EH (cell line): ENCODE data around the gene OR6X1.
"Not testable (repeated sequence)": the region's sequence is repeated elsewhere in the genome, so short reads cannot be mapped to it uniquely, and the experiment has no call there.

ENCODE experiments used
- DNase-seq: peaks from one replicate; pipeline ENCODE4 v3.0.0-alpha.2; 2015; ENCODE audit warnings: low read depth

OR6X1 gene

DNA sequence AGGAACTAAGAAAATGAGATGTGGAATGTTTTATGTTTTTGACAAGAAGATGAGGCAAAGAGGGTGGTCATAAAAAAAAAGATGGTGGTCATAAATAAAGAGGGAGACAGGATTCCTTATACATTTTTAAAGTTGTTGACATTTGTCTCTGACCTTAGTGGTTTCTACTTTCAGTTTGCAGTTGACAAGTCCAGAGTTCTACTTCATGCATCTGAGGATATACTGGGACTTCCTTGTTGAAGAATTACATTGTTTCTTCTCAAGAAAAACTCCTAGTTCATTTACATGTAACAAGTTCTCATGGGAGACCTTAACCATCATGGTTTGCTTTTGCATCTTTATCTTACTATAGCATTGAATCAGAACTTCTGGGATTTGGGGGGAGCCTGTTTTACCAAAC lies 1.2 kb downstream of the OR6X1 start:
- DNase-seq, result no peak

DNA sequence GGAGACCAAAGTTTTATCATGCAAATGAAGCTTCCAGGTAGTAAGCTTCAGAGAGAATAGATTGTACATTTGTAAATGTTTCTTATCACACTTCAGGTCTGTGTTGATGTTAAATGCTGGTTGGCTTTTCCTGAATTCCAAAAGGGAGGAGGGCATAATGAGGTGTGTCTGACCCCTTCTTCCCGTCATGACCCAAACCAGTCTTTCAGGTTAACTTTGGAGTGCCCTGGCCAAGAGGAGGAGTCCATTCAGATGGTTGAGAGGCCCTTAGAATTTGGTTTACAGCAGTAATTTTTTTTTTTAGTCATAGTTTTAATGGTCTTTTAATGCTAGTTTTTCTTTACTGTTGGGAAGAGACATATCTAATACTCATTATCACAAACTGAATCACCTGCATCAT lies 2.5 kb downstream of the OR6X1 start:
- DNase-seq, result no peak

DNA sequence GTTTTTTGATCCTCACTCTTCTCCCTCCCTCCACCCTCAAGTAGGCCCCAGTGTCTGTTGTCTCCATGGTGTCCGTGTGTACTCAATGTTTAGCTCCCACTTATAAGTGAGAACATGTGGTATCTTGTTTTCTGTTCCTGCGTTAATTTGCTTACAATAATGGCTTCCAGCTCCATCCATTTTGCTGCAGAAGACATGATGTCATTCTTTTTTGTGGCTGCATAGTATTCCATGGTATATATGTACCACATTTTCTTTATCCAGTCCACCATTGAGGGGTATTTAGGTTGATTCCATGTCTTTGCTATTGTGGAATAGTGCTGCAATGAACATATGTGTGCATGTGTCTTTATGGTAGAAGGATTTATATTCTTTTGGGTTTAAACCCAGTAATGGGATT lies 6.0 kb downstream of the OR6X1 start:
- not testable (repeated sequence) for DNase-seq

DNA sequence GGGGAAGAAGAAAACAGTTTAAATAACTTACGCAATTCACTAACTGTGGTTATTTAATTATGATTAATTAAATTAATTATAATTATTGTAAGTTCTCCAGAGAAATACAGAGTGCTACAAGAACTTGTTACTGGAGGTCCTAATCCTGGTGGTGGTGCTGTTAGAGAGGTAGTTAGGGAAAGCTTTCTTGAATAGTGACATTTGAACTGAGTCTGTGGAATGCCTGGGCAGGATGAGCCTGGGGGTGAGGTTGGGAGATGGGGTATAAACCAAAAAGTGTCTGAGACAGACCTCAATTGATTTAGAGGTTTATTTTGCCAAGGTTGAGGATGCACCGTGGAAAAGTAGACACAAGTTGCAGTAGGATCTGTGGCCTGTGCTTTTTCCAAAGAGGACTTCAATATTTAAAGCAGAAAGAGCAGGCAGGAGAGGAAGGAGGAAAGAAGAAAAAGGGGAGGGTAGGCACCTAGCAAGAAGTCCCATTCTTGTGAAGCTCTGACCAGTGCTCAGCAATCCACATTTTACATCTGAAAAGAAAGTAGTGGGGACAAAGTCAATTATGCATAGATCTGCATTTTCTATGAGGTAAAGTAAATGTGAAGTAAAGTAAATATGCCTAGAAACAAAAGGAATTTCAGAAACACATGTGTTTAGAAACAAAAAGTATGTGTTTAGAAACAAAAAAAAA lies 8.4 kb downstream of the OR6X1 start:
- no peak for DNase-seq

DNA sequence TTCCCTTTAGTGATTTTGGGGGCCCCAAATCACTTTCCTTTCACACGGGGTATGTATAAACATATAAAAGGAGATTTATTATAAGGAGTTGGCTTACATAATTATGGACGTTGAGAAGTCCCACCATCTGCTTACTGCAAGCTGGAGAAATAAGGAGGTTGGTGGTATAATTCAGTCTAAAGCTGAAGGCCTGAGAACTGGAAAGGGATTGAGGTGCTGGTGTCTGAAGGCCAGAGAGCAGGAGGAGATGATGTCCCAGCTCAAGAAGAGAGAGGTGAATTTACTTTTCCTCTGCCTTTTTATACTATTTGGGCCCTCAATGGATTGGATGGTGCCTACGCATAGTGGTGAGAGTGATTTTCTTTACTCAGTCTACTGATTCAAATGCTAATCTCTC lies 11.6 kb downstream of the OR6X1 start:
- DNase-seq, result no peak

DNA sequence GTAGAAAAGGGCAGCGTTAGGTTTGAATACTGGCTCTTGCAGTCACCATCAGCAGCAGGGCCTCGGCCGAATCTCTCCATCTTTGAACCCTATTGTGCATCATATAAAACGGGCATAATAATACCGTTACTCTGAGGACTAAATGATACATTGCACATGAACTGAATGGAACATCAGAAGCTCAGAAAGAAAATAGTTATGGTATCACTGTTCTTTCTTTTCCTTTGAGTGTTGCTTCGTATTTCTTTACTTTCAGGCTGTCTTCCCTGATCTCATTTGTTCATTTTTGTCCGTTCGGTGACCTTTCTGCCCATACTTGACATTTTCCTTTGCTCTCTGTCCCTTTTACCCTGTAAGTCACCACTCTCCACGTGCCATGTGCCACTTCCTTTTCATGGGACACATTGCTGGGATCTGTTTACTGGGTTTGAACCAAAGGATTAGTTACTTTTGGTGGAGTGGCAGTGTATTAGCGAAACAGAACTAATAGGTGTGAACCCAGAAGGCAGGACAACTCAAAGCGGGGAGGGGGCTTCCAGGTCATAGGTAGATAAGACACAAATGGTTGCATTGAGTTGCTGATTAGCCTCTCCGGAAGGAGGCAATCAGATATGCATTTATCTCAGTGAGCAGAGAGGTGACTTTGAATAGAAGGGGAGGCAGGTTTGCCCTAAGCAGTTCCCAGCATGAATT lies 12.1 kb downstream of the OR6X1 start:
- no peak for DNase-seq

DNA sequence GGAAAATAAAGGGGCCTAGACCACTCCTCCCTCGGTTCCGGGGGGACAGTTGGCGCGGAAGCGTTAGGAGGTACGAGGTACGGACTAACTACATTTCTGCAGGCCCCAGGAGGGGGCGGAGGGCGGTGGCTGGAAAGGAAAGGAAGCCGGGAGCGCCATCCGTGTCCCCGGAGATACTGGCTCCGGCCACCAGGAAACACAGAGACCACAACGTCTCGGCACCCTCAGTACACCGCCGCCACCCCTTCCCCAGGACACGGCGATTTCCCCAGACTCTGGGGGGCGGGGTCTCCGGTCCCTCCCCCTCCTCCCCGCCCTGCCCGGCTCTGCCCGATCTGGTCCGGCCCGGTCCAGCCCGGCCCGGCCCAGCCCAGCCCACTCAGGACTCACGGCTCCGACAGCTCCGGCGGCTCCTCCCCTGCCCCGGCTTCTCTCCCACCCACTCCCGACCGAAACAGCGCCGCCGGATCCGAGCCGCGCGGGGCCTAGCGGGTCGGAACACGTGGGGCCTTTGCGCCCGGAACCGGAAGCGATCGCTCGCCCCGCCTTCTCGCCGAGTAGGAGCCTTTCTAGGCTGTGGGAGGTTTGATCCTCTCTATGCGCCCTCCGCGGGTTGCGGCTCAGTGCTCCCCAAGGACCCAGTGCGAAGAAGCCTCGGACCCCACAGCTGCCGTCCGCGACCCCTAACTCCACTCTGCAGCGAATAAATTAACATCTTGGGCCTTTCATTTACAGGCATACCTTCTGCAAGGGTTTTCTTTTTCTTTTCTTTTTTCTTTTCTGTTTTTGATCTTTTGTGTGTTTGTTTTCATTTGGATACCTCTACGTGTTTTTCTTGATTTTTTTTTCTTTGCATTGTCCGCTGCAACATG lies 12.9 kb downstream of the OR6X1 start, which contains the start of gene ZNF202:
ZNF202 (minus strand) TSS at position 502 of the 872 bp plus-strand sequence. CDS start 10,772 bp downstream, outside the sequence.
- DNase-seq, result peak; percentile 88

DNA sequence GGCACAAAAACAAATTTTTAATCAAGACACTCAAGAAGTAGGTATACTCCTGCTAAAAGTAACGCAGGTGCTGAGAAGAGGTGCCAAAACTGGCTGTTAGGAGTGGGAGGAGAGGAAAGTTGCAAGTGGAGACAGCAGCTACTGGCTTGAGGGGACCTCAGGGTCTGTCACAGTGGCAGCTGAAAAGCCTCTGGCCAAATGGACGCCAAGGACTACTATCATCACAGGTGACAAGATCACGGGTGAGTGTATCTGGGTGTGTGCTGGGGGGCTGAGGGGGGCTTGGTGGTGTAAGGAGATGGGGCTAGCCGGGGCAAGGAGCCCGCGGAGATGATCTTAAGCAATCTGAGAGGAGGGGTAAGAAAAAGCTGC lies 13.5 kb downstream of the OR6X1 start:
- DNase-seq, result peak; percentile 2

DNA sequence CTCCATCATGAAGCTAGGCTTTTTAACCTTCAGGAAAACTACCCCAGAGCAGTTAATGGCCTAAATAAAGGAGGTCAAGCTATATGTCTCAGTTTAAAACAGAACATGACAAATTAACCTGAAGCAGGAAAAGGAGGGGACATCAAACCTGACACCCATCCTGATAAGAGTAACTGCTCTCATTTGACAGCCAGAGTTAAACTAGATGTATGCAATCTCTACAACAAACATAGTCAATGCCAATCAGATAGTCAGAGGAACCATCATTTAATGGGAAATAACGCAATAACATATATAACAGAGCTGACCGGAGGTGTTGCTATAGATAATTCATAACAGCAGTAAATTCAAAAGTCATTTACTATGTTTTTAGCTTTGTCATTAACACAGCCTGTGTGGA lies 15.9 kb downstream of the OR6X1 start:
- no peak for DNase-seq

DNA sequence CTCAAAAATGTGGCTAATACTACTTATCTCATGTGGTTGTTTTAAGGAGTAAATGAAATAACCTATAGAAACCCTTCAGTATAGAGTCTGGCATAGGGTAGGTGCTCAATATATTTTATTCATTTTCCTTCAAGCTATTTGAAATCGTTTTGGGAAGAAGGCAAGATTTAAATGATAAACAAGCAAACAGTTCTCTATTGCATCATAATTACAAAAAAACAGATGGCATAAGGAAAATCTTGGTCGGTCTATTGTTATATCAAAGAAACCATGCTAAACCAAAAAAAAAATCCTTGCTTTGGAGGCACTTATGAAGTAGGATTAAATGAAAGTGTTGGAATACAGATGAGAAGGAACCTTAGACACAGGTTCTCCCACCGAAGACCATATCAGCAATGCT lies 17.5 kb downstream of the OR6X1 start:
- DNase-seq, result no peak

DNA sequence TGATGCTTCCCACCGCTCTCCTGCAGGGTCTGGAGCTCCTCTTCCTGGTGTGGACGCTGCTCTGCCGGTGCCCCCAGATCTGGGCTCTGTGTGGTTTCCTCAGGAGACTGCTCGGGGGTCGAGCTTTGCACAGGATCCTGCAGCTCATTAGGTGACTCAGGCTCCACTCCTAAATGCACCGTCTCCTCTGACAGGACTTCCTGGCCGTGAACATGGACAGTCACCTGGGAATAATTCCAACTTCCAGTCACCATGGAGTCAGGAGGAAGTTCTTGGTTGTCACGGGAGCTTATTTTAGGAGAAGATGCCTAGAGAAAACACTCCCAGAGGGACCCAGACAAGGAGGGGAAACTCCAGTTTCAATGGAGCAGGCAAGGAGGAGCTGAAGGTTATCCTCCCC lies 24.7 kb downstream of the OR6X1 start:
- DNase-seq, result peak; percentile 43

DNA sequence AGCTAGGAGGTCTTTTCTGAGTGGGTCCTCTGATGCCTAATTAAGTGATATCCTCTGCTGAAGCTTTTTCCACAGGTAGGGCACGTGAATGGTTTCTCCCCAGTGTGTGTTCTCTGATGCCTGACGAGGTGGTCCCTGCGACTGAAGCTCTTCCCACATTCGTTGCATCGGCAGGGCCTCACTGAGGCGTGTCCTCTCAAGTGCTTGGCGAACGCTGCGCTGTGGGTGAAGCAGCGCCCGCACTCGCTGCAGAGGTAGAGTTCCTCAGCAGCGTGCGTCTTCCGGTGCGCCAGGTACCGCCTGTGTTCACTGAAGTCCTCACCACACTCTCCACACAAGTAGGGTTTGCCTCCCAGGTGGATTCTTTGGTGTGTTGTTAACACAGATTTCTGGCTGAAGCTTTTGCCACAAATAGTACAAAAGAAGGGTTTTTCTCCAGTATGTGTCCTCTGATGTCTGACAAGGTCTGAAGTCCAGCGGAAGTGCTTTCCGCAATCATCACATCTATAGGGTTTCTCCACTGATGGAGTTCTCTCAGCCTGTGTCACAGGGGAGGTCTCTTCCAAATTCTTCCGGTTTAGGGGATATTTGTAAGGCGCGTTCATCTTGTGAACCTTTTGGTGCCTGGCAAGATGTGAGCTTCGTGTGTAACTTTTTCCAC lies 28.2 kb downstream of the OR6X1 start:
- DNase-seq, result no peak

DNA sequence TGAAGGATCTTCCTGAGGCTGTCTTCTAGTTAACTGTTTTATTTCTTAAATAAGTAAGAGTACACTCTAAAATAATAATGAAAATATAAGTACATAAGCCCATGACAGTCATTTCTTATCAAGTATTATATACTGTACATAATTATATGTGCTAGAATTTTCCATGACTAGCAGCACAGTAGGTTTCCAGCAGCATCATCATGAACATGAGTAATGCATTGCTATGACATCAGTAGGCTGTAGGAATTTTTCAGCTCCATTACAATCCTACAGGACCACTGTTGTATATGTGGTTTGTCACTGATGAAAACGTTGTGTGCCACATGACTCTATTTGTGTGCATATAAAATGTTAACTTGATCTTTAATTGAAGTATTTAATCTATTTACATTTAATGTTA lies 34.9 kb downstream of the OR6X1 start:
- peak; percentile 60 for DNase-seq

DNA sequence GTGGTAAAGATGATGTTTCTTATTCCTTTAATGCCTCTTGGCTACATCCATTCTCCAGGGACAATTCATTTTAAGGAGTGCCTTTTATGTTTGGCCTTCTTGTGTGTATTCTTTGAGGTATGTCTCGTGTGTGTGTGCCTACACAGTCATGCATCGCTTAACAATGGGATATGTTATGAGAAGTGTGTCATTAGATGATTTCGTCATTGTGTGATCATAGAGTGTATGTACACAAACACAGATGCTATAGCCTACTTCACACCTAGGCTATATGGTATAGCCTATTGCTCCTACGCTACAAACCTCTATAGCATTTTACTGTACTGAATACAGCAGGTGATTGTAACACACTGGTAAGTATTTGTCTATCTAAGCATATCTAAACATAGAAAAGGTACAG lies 35.8 kb downstream of the OR6X1 start:
- DNase-seq, result no peak

DNA sequence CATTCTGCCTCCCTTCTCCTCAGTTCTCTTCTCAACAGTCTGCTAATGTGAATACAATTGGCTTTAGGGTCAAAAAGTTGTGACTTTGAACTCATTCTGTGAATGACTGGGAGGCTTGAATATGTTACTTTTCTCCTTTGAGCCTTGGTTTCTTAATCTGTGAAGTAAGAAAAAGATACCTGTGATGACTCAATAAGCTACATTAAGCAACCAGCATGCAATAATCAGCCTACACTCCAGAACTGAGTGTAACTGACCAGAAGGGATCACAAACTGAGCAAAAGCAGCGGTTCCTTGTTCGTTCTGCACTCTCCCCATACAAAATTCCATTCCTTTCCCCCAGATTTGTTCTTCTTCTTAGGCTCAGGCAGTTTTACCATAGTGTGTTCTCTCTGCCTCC lies 36.3 kb downstream of the OR6X1 start:
- DNase-seq, result no peak

DNA sequence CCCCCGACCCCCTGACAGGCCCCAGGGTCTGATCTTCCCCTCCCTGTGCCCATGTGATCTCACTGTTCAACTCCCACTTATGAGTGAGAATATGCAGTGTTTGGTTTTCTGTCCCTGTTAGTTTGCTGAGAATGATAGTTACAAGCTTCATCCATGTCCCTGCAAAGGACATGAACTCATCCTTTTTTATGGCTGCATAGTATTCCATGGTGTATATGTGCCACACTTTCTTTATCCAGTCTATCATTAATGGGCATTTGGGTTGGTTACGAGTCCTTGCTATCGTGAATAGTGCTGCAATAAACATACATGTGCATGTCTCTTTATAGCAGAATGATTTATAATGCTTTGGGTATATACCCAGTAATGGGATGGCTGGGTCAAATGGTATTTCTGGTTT lies 41.7 kb downstream of the OR6X1 start:
- not testable (repeated sequence) for DNase-seq

DNA sequence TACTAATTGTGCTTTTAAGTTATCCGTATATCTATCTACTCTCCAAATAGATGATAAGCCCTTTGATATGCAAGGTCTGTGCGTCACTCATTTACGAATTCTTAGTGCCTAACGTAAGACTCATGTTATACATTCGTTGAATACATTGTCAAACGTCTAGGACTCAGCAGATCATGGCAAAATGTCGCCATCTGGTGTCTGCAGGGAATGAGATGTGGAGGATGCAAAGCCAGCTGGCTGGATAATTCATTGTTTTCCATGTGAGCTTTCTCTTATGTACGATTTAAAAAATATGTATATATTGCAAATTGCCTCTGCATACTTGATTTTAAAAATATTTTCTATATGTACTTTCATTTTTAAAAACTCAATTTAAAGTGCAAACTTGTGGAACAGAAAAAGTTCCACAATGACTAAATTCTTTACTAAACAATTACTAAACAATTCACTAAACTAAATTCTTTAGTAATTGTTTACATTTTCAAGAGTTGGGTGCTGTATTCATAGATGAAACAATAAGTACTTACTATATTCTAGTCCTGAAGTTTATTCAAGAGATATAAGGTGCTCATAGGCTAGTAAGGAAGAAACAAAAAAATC lies 46.6 kb downstream of the OR6X1 start:
- peak; percentile 67 for DNase-seq

DNA sequence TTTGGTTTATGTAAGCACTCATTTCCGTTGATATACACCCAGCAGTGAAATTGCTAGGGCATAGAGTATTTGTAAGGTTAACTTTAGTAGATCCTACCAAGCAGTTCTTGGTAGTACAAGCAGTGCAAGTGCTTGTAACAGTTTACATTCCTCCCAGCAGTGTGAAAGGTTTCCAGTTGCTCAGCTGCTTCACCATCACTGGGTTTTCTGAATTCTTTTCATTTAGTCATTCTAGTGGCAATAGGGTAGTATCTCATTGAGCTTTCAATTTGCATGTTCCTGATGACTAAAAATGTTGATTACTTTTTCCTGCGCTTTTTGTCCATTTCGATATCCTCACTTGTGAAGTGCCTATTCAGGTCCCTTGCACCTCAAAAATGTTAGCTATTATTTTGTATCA lies 47.1 kb downstream of the OR6X1 start:
- DNase-seq, result peak; percentile 6

DNA sequence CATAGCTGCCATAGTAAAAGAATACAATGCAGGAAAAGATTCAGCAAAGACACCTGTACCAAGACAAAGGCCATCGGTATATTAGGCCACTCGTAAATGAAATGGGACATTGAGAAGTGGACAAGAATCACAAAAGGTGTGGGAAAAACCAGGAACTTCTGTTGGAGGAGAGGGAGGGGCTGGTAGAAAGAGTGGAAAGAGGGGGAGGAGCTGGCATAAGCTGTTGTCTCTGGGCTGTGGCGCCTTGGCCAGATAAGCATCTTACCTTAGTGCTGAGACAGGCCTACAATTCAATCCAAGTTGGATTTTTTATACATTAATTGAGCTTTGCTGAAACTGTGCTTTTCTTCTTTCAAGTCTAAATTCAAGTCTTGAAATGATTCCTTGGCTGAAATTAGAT lies 50.0 kb downstream of the OR6X1 start:
- DNase-seq, result no peak
